Transverse colon (tissue), 4 donors: Measurements from ENCODE around the gene SARS1. TPM values are rescaled to one million over a fixed set of nuclear protein-coding genes. Genes with fewer than 3 reads are reported as not detected.

Experiments used
- DNase-seq: peaks from one replicate; pipeline ENCODE4 v3.0.0-alpha.2; 2019
- H3K27ac ChIP-seq, 4 donors: fragments of 200-600 bp; sonication (generic); 2 replicates each; pipeline ENCODE4 v1.5.1; 2016 to 2018; ENCODE audit warnings: inconsistent platforms in 4 of 4
- H3K27me3 ChIP-seq: fragments of 200-600 bp; sonication (generic); 2 replicates; pipeline ENCODE4 v1.5.1; 2017; ENCODE audit warnings: inconsistent platforms
- H3K36me3 ChIP-seq, 4 donors: fragments of 200-600 bp; sonication (generic); 2 replicates each; pipeline ENCODE4 v1.5.1; 2017 to 2019; ENCODE audit warnings: inconsistent platforms in 4 of 4
- H3K4me1 ChIP-seq, 4 donors: fragments of 200-600 bp; sonication (generic); 2 replicates each; pipeline ENCODE4 v1.5.1; 2017 to 2020; ENCODE audit warnings: inconsistent platforms in 4 of 4
- H3K4me3 ChIP-seq, 4 donors: fragments of 200-600 bp; sonication (generic); 1 replicate in 1 of 4; 2 replicates in 3 of 4; pipeline versions ENCODE4 v1.5.1 to v1.6.1; 2017 to 2019; ENCODE audit warnings: inconsistent platforms in 4 of 4
- H3K9me3 ChIP-seq, 2 donors: fragments of 200-600 bp; sonication (generic); 2 replicates each; pipeline ENCODE4 v1.5.1; 2017 to 2019; ENCODE audit warnings: inconsistent platforms in 2 of 2
- CTCF ChIP-seq, 5 experiments: fragments of 200-600 bp in 3 of 5; fragments of 450-650 bp in 2 of 5; sonication (generic) in 3 of 5; IDR thresholded peaks; 1 replicate in 2 of 5; 2 replicates in 3 of 5; pipeline ENCODE4 v1.5.1; 2016 to 2017; ENCODE audit warnings: antibody characterized with exemption in 5 of 5, inconsistent platforms in 3 of 5, mild to moderate bottlenecking in 2 of 5, moderate library complexity in 1 of 5
- EP300 ChIP-seq: sonication (generic); formaldehyde crosslinking; IDR thresholded peaks from one replicate; pipeline ENCODE4 v1.6.1; 2017; ENCODE audit warnings: antibody characterized with exemption, low read depth
- POLR2A ChIP-seq: fragments of 450-650 bp; IDR thresholded peaks from one replicate; pipeline ENCODE4 v1.6.1; 2016; ENCODE audit warnings: antibody characterized with exemption, mild to moderate bottlenecking, moderate library complexity
- POLR2AphosphoS5 ChIP-seq, 3 donors: sonication (generic); formaldehyde crosslinking; IDR thresholded peaks; one replicate each; pipeline ENCODE4 v1.6.1; 2016; ENCODE audit warnings: antibody characterized with exemption in 3 of 3
- WGBS, 2 donors: methylation state at CpG; one replicate each; pipeline ENCODE4 v1.1.5; 2018; ENCODE audit warnings: low coverage in 1 of 2; 5-methylcytosine and 5-hydroxymethylcytosine counted together
- in situ Hi-C, 4 donors: fragments of 200-750 bp; cut with MboI; loops; one replicate each; pipeline versions ENCODE4 v1.15.0 to v1.15.1; 2017; ENCODE audit warnings: low sequenced_read_pairs in 3 of 4, low pct_ligation_motif_present in 1 of 4, low pct_unique_long_range_greater_than_20kb in 1 of 4
- intact Hi-C: fragments of 100-400 bp; cut with DNase I; formaldehyde crosslinking; loops from one replicate; pipeline ENCODE4 v1.15.1; 2023; ENCODE audit warnings: low total_unique reads
- total RNA-seq, 4 donors: library from RNA; depleted of rRNA; stranded (reverse); fragments of >200 nt; gene quantifications; one replicate each; pipeline ENCODE4 v1.1.0, GENCODE V29; 2016

Gene SARS1
- total RNA-seq, 4 donors from 2014 or later = 79.4 to 150 (median 125) TPM

DNA sequence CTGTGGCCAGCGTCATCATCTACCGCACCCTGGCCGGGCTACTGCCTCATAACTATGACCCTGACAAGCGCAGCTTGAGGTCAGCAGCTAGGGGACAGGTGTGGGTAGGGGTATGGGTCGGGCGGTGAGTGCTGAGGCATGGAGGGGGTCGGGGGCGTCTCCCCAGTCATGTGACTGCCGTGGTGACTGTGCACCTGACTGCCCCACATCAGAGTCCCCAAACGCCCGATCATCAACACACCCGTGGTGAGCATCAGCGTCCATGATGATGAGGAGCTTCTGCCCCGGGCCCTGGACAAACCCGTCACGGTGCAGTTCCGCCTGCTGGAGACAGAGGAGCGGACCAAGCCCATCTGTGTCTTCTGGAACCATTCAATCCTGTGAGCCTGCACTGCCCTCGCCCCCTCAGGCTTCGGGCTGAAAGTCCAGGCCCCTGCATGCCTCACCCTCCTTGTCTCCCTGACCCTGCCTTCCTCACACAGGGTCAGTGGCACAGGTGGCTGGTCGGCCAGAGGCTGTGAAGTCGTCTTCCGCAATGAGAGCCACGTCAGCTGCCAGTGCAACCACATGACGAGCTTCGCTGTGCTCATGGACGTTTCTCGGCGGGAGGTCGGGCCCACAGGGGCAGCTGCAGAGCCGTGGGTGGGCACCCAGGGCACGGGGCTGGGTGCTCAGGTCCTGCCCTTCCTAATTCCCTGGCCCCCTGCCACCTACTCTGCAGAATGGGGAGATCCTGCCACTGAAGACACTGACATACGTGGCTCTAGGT lies 55.7 kb downstream of the SARS1 start:
- intact Hi-C loops = loop anchor here (5.0 kb wide), 1 partner anchor 133 kb away; no protein-coding TSS in a partner anchor
- 92% methylated on average over 19 of the region's 33 CpGs; no CpG with 5 or more reads in 1 of the 2 donors for WGBS, 2 donors
- H3K36me3 ChIP-seq = no peaks in the 10 kb centered on the region

DNA sequence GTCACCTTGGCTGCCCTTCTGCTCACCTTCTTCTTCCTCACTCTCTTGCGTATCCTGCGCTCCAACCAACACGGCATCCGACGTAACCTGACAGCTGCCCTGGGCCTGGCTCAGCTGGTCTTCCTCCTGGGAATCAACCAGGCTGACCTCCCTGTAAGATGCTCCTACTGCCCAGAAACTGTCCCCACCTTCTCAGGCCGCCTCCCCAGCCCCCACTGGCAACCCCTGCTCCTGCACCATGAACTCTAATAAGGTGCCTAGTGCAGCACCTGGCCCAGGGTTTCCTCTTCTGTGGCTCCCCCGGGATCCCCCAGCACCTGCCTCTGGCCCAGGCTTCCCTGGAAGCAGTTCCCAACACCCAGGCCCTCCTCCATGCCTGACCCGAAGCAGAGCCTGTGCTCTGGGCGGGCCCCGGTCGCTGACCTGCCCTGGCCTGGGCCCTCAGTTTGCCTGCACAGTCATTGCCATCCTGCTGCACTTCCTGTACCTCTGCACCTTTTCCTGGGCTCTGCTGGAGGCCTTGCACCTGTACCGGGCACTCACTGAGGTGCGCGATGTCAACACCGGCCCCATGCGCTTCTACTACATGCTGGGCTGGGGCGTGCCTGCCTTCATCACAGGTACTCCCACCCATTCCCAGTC lies 56.4 kb downstream of the SARS1 start:
- Histone ChIP-seq H3K27me3 (no peaks in the 10 kb centered on the region), H3K36me3 (no peaks in the 10 kb centered on the region), H3K27ac (no peak overlapping the region), H3K4me1 (peaks cover 3 to 11% (median 9%) of the 10 kb centered on the region in 4 donors), H3K4me3 (no peak overlapping the region), H3K9me3 (no peaks in the 10 kb centered on the region)
- 80 to 89% methylated on average over 3 to 17 of the region's 17 CpGs for WGBS, 2 donors
- no peak for TF ChIP-seq EP300
- no peak for TF ChIP-seq POLR2AphosphoS5 (IDR thresholded peaks at IDR 0.05)
- TF ChIP-seq POLR2A = no peak
- no peak for TF ChIP-seq CTCF (IDR thresholded peaks at IDR 0.05)
- intact Hi-C loops = loop anchor here (5.0 kb wide), 1 partner anchor 132 kb away; no protein-coding TSS in a partner anchor
- DNase-seq = no peak
- in situ Hi-C loops = loop anchor here in 2 of 4 donors (5.0 to 10.0 kb wide), 2 partner anchors 262 to 265 kb away; partner anchors contain the start of gene GPR61 (in 1 of the 2)

More for the DNA sequence above, 55.7 kb downstream of the SARS1 start:
- TF ChIP-seq EP300 (no peak), POLR2AphosphoS5 (IDR thresholded peaks at IDR 0.05) (no peak), POLR2A (no peak)
- DNase-seq = no peak
- H3K4me3 ChIP-seq = no peak overlapping the region
- peaks cover 0 to 4% (median 2%) of the 10 kb centered on the region in 4 donors for H3K4me1 ChIP-seq
- no peak overlapping the region for H3K27ac ChIP-seq
- H3K27me3 ChIP-seq = no peaks in the 10 kb centered on the region
- in situ Hi-C loops = loop anchor here in 2 of 4 donors (5.0 to 10.0 kb wide), 2 partner anchors 263 to 265 kb away; partner anchors contain the start of gene GPR61 (in 1 of the 2)
- no peaks in the 10 kb centered on the region for H3K9me3 ChIP-seq

- H3K27me3 ChIP-seq = no peaks in the 10 kb centered on the region
- in situ Hi-C loops (no loop called here), intact Hi-C loops (no loop called here)
- TF ChIP-seq POLR2AphosphoS5 (IDR thresholded peaks at IDR 0.05) (no peak), POLR2A (no peak), EP300 (no peak), CTCF (IDR thresholded peaks at IDR 0.05) (no peak)
- no peaks in the 10 kb centered on the region for H3K36me3 ChIP-seq
- DNase-seq = no peak
- H3K4me3 ChIP-seq = no peak overlapping the region
- H3K27ac ChIP-seq = no peak overlapping the region
- WGBS, 2 donors = 97% methylated on average over 18 of the region's 20 CpGs; no CpG with 5 or more reads in 1 of the 2 donors
- peaks cover 5 to 15% (median 11%) of the 10 kb centered on the region in 4 donors for H3K4me1 ChIP-seq
- no peaks in the 10 kb centered on the region for H3K9me3 ChIP-seq
Observed at GRCh38 chr1:109270623-109271317, 57.1 kb downstream of the SARS1 start.

DNA sequence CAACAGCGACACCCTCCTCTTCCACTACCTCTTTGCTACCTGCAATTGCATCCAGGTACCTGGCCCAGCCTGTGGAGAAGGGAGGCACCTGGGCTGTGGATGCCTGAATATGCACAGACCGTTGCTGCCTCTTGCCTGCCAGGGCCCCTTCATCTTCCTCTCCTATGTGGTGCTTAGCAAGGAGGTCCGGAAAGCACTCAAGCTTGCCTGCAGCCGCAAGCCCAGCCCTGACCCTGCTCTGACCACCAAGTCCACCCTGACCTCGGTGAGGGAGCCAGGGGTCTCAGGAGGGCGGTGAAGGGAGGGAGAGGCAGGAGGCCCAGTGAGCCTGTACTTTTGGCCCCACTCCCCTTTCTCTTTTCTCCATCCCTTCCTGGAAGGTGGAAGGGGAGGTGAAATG lies 57.7 kb downstream of the SARS1 start:
- Histone ChIP-seq H3K27ac (no peak overlapping the region), H3K9me3 (no peaks in the 10 kb centered on the region), H3K27me3 (no peaks in the 10 kb centered on the region), H3K36me3 (no peaks in the 10 kb centered on the region), H3K4me3 (no peak overlapping the region), H3K4me1 (peaks cover 5 to 15% (median 11%) of the 10 kb centered on the region in 4 donors)
- DNase-seq = no peak
- TF ChIP-seq CTCF (IDR thresholded peaks at IDR 0.05) (no peak), POLR2A (no peak), POLR2AphosphoS5 (IDR thresholded peaks at IDR 0.05) (no peak), EP300 (no peak)
- intact Hi-C loops (no loop called here), in situ Hi-C loops (no loop called here)
- 96% methylated on average over 6 of the region's 6 CpGs; no CpG with 5 or more reads in 1 of the 2 donors for WGBS, 2 donors
